Endothelial cell of hepatic sinusoid (primary cell): ENCODE measurements around the gene PLIN5.

Experiments
- in situ Hi-C: cut with HindIII; loops from 2 replicates; pipeline ENCODE4 v1.10.0; 2017; ENCODE audit warnings: low sequenced_read_pairs

The PLIN5 gene

GRCh38 chr19:4507804-4508203, 27.2 kb downstream of the PLIN5 start:
- in situ Hi-C loops = no loop called here

- in situ Hi-C loops = no loop called here
These were observed 27.9 kb downstream of the PLIN5 start for GRCh38 chr19:4507150-4507452.

GRCh38 chr19:4506449-4507149, 28.4 kb downstream of the PLIN5 start:
- in situ Hi-C loops = no loop called here

- in situ Hi-C loops = no loop called here
These were observed 29.2 kb downstream of the PLIN5 start for GRCh38 chr19:4505570-4506448.

- in situ Hi-C loops = no loop called here
These were observed 30.0 kb downstream of the PLIN5 start for GRCh38 chr19:4504891-4505569.

- in situ Hi-C loops = no loop called here
These were observed 30.7 kb downstream of the PLIN5 start for GRCh38 chr19:4504297-4504701.

- in situ Hi-C loops = no loop called here
These were observed 31.2 kb downstream of the PLIN5 start for GRCh38 chr19:4503825-4504170.

- in situ Hi-C loops = no loop called here
These were observed 31.7 kb downstream of the PLIN5 start for GRCh38 chr19:4503132-4503824.

GRCh38 chr19:4502282-4503131, 32.5 kb downstream of the PLIN5 start:
- in situ Hi-C loops = no loop called here

- in situ Hi-C loops = no loop called here
These were observed 33.3 kb downstream of the PLIN5 start for GRCh38 chr19:4501691-4502090.

GRCh38 chr19:4500841-4501591, 34.0 kb downstream of the PLIN5 start:
- in situ Hi-C loops = no loop called here

GRCh38 chr19:4499855-4500254, 35.2 kb downstream of the PLIN5 start:
- in situ Hi-C loops = no loop called here

- in situ Hi-C loops = no loop called here
These were observed 35.7 kb downstream of the PLIN5 start for GRCh38 chr19:4499318-4499717.

- in situ Hi-C loops = no loop called here
These were observed 36.3 kb downstream of the PLIN5 start for GRCh38 chr19:4498694-4499093.

- in situ Hi-C loops = no loop called here
These were observed 37.1 kb downstream of the PLIN5 start for GRCh38 chr19:4497770-4498389.

- in situ Hi-C loops = no loop called here
These were observed 38.7 kb downstream of the PLIN5 start for GRCh38 chr19:4496304-4496703.

GRCh38 chr19:4495471-4495870, 39.6 kb downstream of the PLIN5 start:
- in situ Hi-C loops = no loop called here

- in situ Hi-C loops = no loop called here
These were observed 40.3 kb downstream of the PLIN5 start for GRCh38 chr19:4494691-4495064.

- in situ Hi-C loops = no loop called here
These were observed 40.9 kb downstream of the PLIN5 start for GRCh38 chr19:4493929-4494690.
